ENCODE data around the gene RNU6-1.

The RNU6-1 gene

DNA sequence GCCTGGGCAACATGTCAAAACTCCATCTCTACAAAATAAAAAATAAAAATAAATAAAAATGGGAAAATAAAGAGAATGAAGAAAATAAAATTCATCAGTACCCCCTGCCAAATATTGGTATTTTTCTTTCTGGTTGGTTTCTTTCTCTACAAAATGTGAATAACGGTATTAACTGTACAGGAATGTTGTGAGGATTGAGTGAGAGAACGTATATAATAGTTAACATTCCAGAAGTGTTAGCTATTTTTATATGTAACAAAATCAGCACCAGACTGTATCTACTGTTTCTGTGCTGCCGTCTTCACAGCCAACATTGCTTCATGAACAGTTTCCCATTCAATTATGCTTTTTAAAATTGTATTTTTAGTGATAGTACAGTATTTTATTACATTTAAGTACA is 25.5 kb upstream of the RNU6-1 start:
- Histone ChIP-seq H3K4me3 (replicated peaks; ENCODE audit: insufficient read depth, low read length) (no peak overlapping the region), H3K27me3 (ENCODE audit: insufficient read depth, poor library complexity, severe bottlenecking) (no peaks in the 10 kb centered on the region), H3K27ac (replicated peaks) (no peak overlapping the region)
- DNase-seq (ENCODE audit: low read depth in 1 of 2, low spot score in 1 of 2): no peak
- no peak for TF ChIP-seq GABPA (IDR thresholded peaks at IDR 0.05; ENCODE audit: low read depth)
- TF ChIP-seq, protein P1, sequence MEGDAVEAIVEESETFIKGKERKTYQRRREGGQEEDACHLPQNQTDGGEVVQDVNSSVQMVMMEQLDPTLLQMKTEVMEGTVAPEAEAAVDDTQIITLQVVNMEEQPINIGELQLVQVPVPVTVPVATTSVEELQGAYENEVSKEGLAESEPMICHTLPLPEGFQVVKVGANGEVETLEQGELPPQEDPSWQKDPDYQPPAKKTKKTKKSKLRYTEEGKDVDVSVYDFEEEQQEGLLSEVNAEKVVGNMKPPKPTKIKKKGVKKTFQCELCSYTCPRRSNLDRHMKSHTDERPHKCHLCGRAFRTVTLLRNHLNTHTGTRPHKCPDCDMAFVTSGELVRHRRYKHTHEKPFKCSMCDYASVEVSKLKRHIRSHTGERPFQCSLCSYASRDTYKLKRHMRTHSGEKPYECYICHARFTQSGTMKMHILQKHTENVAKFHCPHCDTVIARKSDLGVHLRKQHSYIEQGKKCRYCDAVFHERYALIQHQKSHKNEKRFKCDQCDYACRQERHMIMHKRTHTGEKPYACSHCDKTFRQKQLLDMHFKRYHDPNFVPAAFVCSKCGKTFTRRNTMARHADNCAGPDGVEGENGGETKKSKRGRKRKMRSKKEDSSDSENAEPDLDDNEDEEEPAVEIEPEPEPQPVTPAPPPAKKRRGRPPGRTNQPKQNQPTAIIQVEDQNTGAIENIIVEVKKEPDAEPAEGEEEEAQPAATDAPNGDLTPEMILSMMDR (IDR thresholded peaks at IDR 0.05; ENCODE audit: insufficient read depth, low read length): no peak

DNA sequence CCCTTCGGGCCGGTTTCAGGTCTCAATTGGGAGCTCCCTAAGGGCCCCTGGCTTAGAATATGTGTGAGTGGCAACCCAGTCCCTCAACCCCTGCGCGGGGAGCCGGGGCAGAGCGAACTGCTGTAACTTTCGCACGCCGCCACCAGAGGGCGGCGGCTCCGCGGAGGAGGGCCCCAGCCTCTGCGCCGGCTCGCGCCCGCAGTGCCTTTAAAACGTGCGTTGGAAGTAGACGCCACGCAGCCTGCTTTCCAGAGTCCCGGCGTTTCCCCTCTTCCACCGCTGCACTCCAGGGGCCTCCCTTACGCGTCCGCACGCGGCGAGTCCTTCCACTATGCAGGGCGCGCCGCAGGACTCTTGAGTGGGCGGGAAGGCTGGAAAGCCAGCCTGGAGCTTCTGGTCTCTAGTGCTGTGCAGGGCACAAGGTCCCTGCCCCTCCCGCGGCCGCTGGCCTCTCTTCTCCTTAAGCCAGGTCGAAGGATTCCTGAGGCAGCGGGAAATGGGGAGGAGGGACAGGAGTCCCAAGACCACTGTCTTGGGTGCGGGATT is 23.7 kb upstream of the RNU6-1 start:
- H3K27me3 ChIP-seq (ENCODE audit: insufficient read depth, poor library complexity, severe bottlenecking): no peaks in the 10 kb centered on the region
- DNase-seq (ENCODE audit: low read depth in 1 of 2, low spot score in 1 of 2): peak; percentile 74 to 79
- TF ChIP-seq, protein P2, sequence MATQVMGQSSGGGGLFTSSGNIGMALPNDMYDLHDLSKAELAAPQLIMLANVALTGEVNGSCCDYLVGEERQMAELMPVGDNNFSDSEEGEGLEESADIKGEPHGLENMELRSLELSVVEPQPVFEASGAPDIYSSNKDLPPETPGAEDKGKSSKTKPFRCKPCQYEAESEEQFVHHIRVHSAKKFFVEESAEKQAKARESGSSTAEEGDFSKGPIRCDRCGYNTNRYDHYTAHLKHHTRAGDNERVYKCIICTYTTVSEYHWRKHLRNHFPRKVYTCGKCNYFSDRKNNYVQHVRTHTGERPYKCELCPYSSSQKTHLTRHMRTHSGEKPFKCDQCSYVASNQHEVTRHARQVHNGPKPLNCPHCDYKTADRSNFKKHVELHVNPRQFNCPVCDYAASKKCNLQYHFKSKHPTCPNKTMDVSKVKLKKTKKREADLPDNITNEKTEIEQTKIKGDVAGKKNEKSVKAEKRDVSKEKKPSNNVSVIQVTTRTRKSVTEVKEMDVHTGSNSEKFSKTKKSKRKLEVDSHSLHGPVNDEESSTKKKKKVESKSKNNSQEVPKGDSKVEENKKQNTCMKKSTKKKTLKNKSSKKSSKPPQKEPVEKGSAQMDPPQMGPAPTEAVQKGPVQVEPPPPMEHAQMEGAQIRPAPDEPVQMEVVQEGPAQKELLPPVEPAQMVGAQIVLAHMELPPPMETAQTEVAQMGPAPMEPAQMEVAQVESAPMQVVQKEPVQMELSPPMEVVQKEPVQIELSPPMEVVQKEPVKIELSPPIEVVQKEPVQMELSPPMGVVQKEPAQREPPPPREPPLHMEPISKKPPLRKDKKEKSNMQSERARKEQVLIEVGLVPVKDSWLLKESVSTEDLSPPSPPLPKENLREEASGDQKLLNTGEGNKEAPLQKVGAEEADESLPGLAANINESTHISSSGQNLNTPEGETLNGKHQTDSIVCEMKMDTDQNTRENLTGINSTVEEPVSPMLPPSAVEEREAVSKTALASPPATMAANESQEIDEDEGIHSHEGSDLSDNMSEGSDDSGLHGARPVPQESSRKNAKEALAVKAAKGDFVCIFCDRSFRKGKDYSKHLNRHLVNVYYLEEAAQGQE (IDR thresholded peaks at IDR 0.05; ENCODE audit: insufficient replicate concordance, low read depth): no peak
- peak; percentile 34; the same call in 1 of the 2 replicates for TF ChIP-seq POLR2AphosphoS5 (IDR thresholded peaks at IDR 0.05; ENCODE audit: low read depth)
- TF ChIP-seq, protein P1 (IDR thresholded peaks at IDR 0.05; ENCODE audit: insufficient read depth, low read length): peak; percentile 67
- peak overlapping the region; percentile 55 for H3K27ac ChIP-seq (replicated peaks)
- H3K4me3 ChIP-seq (replicated peaks; ENCODE audit: insufficient read depth, low read length): peak overlapping the region; percentile 42

DNA sequence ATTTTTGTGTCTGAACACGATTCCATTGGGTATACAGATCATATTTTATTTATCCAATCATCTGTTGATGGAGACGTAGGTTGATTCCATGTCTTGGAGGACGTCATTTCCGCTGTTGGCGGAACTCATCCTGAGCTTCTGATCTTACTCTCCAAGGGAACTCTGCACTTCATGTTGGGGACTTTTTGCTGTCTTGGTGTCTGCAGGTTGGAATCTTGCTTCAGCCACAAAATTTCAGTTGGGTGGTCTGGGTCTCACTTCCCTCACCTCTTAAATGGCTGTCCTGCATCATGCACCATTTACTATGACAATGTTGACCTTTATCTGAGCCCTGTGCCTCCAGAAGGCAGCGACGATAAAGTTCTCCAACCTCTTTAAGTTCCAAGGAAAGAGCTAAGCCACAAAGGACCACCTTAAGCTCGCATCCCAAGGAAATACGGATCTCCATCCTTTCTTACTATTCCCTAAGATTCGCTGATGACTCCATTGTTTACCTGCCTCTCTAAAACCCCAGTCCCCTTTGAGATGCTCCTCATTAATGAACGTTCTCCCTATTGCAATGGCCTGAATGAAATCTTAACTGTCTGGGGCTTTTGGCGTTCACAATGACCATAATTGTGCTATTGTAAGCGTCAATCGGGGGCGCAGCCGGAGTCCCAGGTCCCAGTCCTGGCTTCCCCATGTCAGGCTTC is 23.1 kb upstream of the RNU6-1 start:
- no peak for DNase-seq (ENCODE audit: low read depth in 1 of 2, low spot score in 1 of 2)
- Histone ChIP-seq H3K4me3 (replicated peaks; ENCODE audit: insufficient read depth, low read length) (no peak overlapping the region), H3K27me3 (ENCODE audit: insufficient read depth, poor library complexity, severe bottlenecking) (no peaks in the 10 kb centered on the region), H3K27ac (replicated peaks) (no peak overlapping the region)
- TF ChIP-seq POLR2AphosphoS5 (IDR thresholded peaks at IDR 0.05; ENCODE audit: low read depth): no peak
- no peak for TF ChIP-seq SPI1 (IDR thresholded peaks at IDR 0.05; ENCODE audit: borderline replicate concordance, low read depth)
- TF ChIP-seq, protein P2 (IDR thresholded peaks at IDR 0.05; ENCODE audit: insufficient replicate concordance, low read depth): no peak
- TF ChIP-seq, protein P1 (IDR thresholded peaks at IDR 0.05; ENCODE audit: insufficient read depth, low read length): no peak
- no peak for TF ChIP-seq GABPA (IDR thresholded peaks at IDR 0.05; ENCODE audit: low read depth)

DNA sequence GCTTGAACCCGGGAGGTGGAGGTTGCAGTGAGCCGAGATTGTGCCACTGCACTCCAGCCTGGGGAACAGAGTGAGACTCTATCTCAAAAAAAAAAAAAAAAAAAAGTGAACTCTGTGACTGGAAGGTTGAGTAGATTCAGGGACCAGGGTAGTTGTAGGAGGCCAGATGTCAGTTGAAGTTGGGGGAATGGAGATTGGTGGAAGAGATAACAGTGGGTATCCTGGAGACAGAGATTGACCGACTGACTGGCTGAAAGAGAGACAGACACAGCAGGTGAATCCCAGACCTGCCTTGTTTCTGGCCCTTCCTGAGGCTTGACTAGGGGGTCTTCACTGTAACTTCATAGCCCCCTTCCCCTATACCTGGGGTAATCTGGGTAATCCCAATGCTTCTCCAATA is 22.1 kb upstream of the RNU6-1 start:
- Histone ChIP-seq H3K4me3 (replicated peaks; ENCODE audit: insufficient read depth, low read length) (no peak overlapping the region), H3K27me3 (ENCODE audit: insufficient read depth, poor library complexity, severe bottlenecking) (no peaks in the 10 kb centered on the region), H3K27ac (replicated peaks) (no peak overlapping the region)
- TF ChIP-seq, protein P2 (IDR thresholded peaks at IDR 0.05; ENCODE audit: insufficient replicate concordance, low read depth): no peak
- TF ChIP-seq POLR2AphosphoS5 (IDR thresholded peaks at IDR 0.05; ENCODE audit: low read depth): no peak
- TF ChIP-seq SPI1 (IDR thresholded peaks at IDR 0.05; ENCODE audit: borderline replicate concordance, low read depth): no peak
- TF ChIP-seq GABPA (IDR thresholded peaks at IDR 0.05; ENCODE audit: low read depth): no peak
- TF ChIP-seq, protein P1 (IDR thresholded peaks at IDR 0.05; ENCODE audit: insufficient read depth, low read length): no peak
- DNase-seq (ENCODE audit: low read depth in 1 of 2, low spot score in 1 of 2): no peak
